NCI-H748 (cell line): ENCODE results near the gene DCAF5.

Source experiments
- DNase-seq: peaks from one replicate; lab custom pipeline; 2025; ENCODE audit not compliant: unreplicated experiment; lab: John Stamatoyannopoulos, UW

DCAF5 gene

GRCh38 chr14:69008421-69008884 is 144.5 kb downstream of the DCAF5 start:
- DNase-seq: no peak

GRCh38 chr14:69006346-69006745 is 146.6 kb downstream of the DCAF5 start:
- no peak for DNase-seq

GRCh38 chr14:69005432-69006148 is 147.3 kb downstream of the DCAF5 start:
- no peak for DNase-seq

- DNase-seq: no peak
Measured at GRCh38 chr14:69004731-69005431, 148.0 kb downstream of the DCAF5 start.

GRCh38 chr14:69003626-69004025 is 149.3 kb downstream of the DCAF5 start:
- DNase-seq: no peak

DNA sequence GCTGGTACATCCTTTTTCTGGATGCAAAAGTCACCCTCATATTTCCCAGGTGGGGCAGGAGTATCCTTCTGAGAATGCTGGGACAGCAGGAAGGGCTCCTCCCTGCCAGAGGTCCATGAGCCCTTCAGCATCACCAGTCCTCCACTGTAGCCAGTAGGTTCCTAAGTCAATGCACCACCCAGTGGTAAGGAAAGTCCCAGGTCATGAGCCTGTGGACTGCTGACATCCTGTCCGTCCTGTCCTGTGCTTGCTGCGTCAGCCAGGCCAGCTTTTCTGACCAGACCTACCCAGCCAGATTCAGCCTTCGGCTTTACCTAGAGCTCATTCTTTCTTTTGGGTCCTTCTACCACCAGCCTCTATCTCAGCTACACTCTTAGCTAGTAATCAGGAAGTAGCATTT is 150.8 kb downstream of the DCAF5 start:
- no peak for DNase-seq

GRCh38 chr14:69001375-69001774 is 151.5 kb downstream of the DCAF5 start:
- no peak for DNase-seq
